Thyroid gland (tissue), 4 donors: Measurements from ENCODE around the gene CRYZ. TPM values are rescaled to one million over a fixed set of nuclear protein-coding genes. Genes with fewer than 3 reads are reported as not detected.
A peak's percentile ranks its signal among the peaks of the same experiment; 100 is the strongest.

Experiments
- DNase-seq, 2 donors: peaks; one replicate each; pipeline ENCODE4 v3.0.0-alpha.2; 2019
- H3K27ac ChIP-seq, 3 donors: fragments of 200-600 bp; sonication (generic); 1 replicate in 2 of 3; 2 replicates in 1 of 3; pipeline ENCODE4 v1.5.1; 2016 to 2019; ENCODE audit warnings: mild to moderate bottlenecking in 1 of 3, moderate library complexity in 1 of 3
- H3K27me3 ChIP-seq: fragments of 200-600 bp; sonication (generic); one replicate; pipeline ENCODE4 v1.5.1; 2019
- H3K36me3 ChIP-seq, 2 donors: fragments of 200-600 bp; sonication (generic); one replicate each; pipeline ENCODE4 v1.5.1; 2016 to 2019
- H3K4me1 ChIP-seq, 2 donors: fragments of 200-600 bp; sonication (generic); one replicate each; pipeline ENCODE4 v1.5.1; 2017 to 2019
- H3K4me3 ChIP-seq, 3 donors: fragments of 200-600 bp; sonication (generic); replicated peaks in 1 of 3; 1 replicate in 2 of 3; 2 replicates in 1 of 3; pipeline ENCODE4 v1.5.1; 2016; ENCODE audit warnings: mild to moderate bottlenecking in 1 of 3
- H3K9me3 ChIP-seq: fragments of 200-600 bp; sonication (generic); one replicate; pipeline ENCODE4 v1.5.1; 2017
- CTCF ChIP-seq, 6 experiments: fragments of 200-600 bp in 3 of 6; fragments of 450-650 bp in 3 of 6; sonication (generic) in 3 of 6; IDR thresholded peaks; one replicate each; pipeline ENCODE4 v1.5.1; 2016 to 2019; ENCODE audit warnings: antibody characterized with exemption in 6 of 6, mild to moderate bottlenecking in 2 of 6, inconsistent platforms in 1 of 6, moderate library complexity in 1 of 6
- POLR2A ChIP-seq, 2 donors: fragments of 450-650 bp; IDR thresholded peaks; one replicate each; pipeline ENCODE4 v1.6.1; 2017; ENCODE audit warnings: antibody characterized with exemption in 2 of 2, mild to moderate bottlenecking in 2 of 2, moderate library complexity in 1 of 2
- WGBS, 2 donors: methylation state at CpG; one replicate each; pipeline ENCODE4 v1.1.5; 2017; 5-methylcytosine and 5-hydroxymethylcytosine counted together
- intact Hi-C: fragments of 100-400 bp; cut with DNase I; formaldehyde crosslinking; loops from one replicate; pipeline ENCODE4 v1.15.1; 2023
- total RNA-seq, 4 donors: library from RNA; depleted of rRNA; stranded (reverse); fragments of >200 nt; gene quantifications; one replicate each; pipeline ENCODE4 v1.2.3, GENCODE V29; 2016

CRYZ gene
- total RNA-seq, 4 donors from 2014 or later, result 45.3 to 92.1 (median 58.0) TPM

DNA sequence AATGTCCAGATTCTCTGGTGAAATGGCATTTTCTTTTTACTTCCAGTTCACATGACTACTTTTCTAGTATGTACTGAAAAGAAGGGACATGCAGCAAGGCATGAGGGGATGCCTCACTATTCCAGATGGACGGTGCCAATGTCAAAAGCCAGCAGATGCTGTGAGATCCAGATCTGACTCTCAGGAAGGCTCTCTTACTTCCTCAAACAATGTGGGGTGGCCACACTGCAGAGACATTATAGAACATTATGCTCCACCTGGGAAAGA is 17.7 kb downstream of the CRYZ start:
- Histone ChIP-seq H3K9me3 (no peaks in the 10 kb centered on the region), H3K4me3 (no peak overlapping the region), H3K27me3 (no peaks in the 10 kb centered on the region), H3K27ac (no peak overlapping the region), H3K36me3 (peaks cover 0 to 25% of the 10 kb centered on the region in 2 donors), H3K4me1 (no peaks in the 10 kb centered on the region)
- DNase-seq, result no peak
- intact Hi-C loops, result no loop called here
- WGBS, 2 donors, result 83 to 93% methylated on average over 1 of the region's 1 CpG
- TF ChIP-seq POLR2A (IDR thresholded peaks at IDR 0.05), result no peak
- TF ChIP-seq CTCF (IDR thresholded peaks at IDR 0.05), result no peak

GRCh38 chr1:74714429-74715235 is 18.2 kb downstream of the CRYZ start:
- TF ChIP-seq POLR2A (IDR thresholded peaks at IDR 0.05), result no peak
- TF ChIP-seq CTCF (IDR thresholded peaks at IDR 0.05), result no peak
- Histone ChIP-seq H3K36me3 (peaks cover 0 to 20% of the 10 kb centered on the region in 2 donors), H3K4me3 (no peak overlapping the region), H3K27ac (no peak overlapping the region), H3K9me3 (no peaks in the 10 kb centered on the region), H3K4me1 (no peaks in the 10 kb centered on the region), H3K27me3 (no peaks in the 10 kb centered on the region)
- intact Hi-C loops, result no loop called here
- DNase-seq, result no peak
- WGBS, 2 donors, result 79 to 85% methylated on average over 1 of the region's 1 CpG

DNA sequence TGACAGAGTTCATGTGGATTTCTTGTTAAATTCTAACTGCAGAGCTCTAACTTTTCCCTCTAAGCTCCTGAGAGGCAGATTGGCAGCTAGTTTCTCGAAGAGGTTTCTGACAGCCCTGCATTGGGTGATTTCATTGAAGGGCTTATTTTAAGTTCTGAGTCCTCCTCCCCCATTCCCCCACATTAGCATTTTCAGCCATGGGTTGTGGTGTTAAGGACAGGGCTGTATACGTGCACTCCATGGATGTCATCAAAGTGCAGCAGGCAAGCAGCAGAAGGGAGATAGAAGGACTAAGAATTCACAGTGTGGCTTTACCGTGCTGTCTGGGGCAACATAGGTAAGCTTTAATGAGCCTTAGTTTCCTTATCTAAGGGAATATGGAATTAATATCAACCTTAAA is 19.0 kb downstream of the CRYZ start:
- Histone ChIP-seq H3K36me3 (peaks cover 0 to 20% of the 10 kb centered on the region in 2 donors), H3K9me3 (no peaks in the 10 kb centered on the region), H3K27ac (no peak overlapping the region), H3K4me1 (no peaks in the 10 kb centered on the region), H3K4me3 (no peak overlapping the region), H3K27me3 (no peaks in the 10 kb centered on the region)
- intact Hi-C loops, result no loop called here
- WGBS, 2 donors, result 94 to 95% methylated on average over 3 of the region's 3 CpGs
- no peak for DNase-seq
- TF ChIP-seq POLR2A (IDR thresholded peaks at IDR 0.05), result no peak

- DNase-seq, result peak; percentile 10 to 12
- Histone ChIP-seq H3K4me1 (no peaks in the 10 kb centered on the region), H3K27ac (no peak overlapping the region), H3K9me3 (no peaks in the 10 kb centered on the region), H3K27me3 (no peaks in the 10 kb centered on the region), H3K36me3 (peaks cover 0 to 24% of the 10 kb centered on the region in 2 donors), H3K4me3 (no peak overlapping the region)
- WGBS, 2 donors, result 53 to 65% methylated on average over 1 of the region's 1 CpG
- TF ChIP-seq CTCF (IDR thresholded peaks at IDR 0.05) (no peak), POLR2A (IDR thresholded peaks at IDR 0.05) (no peak)
- intact Hi-C loops, result no loop called here
Measured at GRCh38 chr1:74712881-74713280, 20.0 kb downstream of the CRYZ start.

DNA sequence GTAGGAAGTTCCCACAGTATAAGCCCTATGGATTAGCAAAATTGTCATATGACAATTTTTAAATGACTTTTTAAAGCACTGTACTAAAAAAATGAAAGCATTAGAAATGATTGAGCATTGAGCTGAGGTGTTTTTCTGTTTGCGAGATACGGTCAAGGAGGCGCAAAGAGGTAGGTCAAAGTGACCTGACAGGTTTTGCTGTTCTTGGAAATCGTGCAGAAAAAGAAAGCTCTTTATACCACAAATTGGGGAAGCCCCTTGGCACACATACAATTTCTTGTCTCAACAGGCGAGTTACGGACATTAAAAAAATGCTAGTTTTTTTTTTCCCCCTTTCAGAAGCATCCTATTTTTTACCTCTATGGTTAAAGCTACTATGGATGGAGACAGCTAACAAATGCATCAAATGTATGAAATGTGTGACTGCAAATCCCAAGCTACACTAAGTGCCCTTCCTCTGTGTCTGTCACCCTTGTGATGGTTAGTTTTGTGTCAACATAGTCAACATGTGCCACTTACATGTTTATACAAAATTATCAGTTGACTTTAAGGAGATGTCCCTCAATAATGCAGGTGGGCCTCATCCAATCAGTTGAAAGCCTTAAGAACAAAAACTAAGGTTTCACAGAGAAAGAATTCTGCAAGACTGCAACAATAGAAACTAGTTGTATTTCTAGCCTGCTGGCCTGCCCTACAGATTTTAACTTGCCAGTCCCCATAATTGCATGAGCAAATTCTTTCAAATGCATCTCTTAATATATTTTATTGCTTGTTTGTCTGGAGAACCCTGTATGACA is 29.3 kb downstream of the CRYZ start:
- no peak overlapping the region for H3K4me3 ChIP-seq
- no peak for TF ChIP-seq CTCF (IDR thresholded peaks at IDR 0.05)
- TF ChIP-seq POLR2A (IDR thresholded peaks at IDR 0.05), result no peak
- no peak overlapping the region for H3K27ac ChIP-seq
- peak; percentile 34 to 43 for DNase-seq
- H3K9me3 ChIP-seq, result no peaks in the 10 kb centered on the region
- intact Hi-C loops, result no loop called here
- 61 to 67% methylated on average over 6 of the region's 6 CpGs for WGBS, 2 donors
- H3K27me3 ChIP-seq, result no peaks in the 10 kb centered on the region
- peaks cover 0 to 2% of the 10 kb centered on the region in 2 donors for H3K4me1 ChIP-seq
- peaks cover 0 to 15% of the 10 kb centered on the region in 2 donors for H3K36me3 ChIP-seq
